Measurements from ENCODE around the gene OIT3.

Gene OIT3

DNA sequence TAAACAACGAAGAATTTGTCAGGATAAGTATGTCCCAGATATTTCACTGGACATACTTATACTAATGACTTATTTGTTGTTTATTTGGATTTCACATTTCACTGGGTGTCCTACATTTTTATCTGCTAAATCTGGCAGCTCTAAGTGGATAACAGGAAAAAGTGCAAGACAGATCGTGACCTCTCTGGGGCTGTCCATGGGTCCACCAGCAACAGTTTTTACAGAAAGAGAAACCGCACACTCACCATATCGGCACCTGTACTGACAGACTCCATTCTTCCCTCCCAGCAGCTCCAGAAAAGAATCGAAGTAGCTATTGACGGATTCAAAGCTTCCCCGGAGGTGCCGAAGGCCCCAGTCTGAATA lies 60.7 kb downstream of the OIT3 start:
- H3K4me1 ChIP-seq (ENCODE audit: control insufficient read depth, low read depth, low read length): peaks cover 19% of the 10 kb centered on the region
- no peak overlapping the region for H3K27ac ChIP-seq (ENCODE audit: low read length)
- H3K9me3 ChIP-seq (ENCODE audit: control insufficient read depth, low read depth, low read length): no peaks in the 10 kb centered on the region
- no peaks in the 10 kb centered on the region for H3K36me3 ChIP-seq (ENCODE audit: control insufficient read depth, low read depth, low read length)
- no peaks in the 10 kb centered on the region for H3K27me3 ChIP-seq (ENCODE audit: control insufficient read depth, insufficient read depth, low read length)
- H3K9ac ChIP-seq (ENCODE audit: low read length): no peak overlapping the region
- no peak overlapping the region for H3K4me3 ChIP-seq (ENCODE audit: low read length)

DNA sequence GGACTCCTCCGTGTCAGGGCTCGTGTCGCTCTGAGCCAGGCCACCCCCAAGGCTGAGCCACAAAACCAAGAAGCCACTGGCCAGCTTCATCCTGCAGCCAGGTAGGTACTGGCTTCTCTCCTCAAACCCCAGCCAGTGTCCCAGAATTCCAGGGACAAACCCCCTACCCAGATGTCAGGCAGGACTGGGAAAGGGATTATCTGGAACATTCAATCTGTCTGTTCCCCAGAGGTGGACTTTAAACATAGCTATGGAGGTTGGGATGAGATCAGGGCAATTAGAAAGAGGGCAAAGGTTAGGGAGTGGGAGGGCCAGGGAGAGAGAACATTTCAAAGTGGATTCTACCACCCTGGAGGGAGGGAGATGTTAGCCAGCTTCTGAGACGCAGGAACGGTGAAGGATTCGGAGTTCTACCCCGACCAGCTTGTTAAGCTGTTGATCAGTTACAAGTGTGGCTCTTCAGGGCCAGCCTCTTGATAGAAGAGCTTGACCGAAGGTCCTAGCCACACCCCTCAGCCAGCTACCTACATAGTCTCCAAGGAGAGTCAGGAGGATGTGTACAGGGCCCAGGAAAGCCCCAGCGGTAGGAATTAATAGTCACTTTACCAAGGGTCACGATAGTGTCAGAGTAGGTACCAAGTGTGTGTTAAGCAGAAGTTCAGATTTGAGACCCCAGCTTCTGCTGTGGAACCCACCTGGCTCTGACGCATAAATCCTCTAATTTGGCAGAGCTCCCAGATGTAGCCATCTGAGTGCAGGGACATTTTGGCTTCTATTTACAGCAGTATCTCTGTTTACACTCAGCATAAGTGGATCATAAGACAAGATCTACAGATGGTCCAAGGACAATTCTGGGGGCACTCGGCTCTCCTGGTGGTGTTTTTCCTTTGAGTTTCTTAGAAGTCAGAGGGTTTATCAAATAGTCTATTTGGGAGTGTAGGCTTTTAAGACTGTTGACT lies 61.3 kb downstream of the OIT3 start, which contains the start of gene PLA2G12B:
Gene PLA2G12B, minus strand, starts transcription at position 211 of the 959 bp plus-strand sequence. Its CDS starts 121 bp downstream, at position 90.
- no peak within 1 kb of the TSS for H3K4me3 ChIP-seq (ENCODE audit: low read length)

DNA sequence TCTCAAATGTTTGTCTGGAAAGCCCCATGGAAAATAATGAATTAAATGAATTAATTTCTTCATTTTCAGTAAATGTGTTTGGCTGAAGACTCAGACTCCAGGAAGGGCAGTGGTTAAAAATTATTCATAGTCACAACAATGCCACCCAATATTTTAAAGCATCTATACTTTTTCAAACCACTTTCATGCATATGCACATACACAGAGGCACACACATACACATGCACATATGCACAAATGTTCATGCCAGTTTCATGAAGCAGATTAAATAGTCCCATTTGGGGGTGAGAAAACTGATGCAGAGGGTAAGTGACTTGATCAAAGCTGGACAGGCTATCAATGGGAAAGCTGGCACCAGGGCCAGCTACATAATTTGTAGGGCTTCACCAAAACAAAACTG lies 62.5 kb downstream of the OIT3 start:
- Histone ChIP-seq H3K27me3 (ENCODE audit: control insufficient read depth, insufficient read depth, low read length) (no peaks in the 10 kb centered on the region), H3K36me3 (ENCODE audit: control insufficient read depth, low read depth, low read length) (no peaks in the 10 kb centered on the region), H3K9me3 (ENCODE audit: control insufficient read depth, low read depth, low read length) (no peaks in the 10 kb centered on the region), H3K4me1 (ENCODE audit: control insufficient read depth, low read depth, low read length) (peaks cover 19% of the 10 kb centered on the region), H3K27ac (ENCODE audit: low read length) (no peak overlapping the region), H3K4me3 (ENCODE audit: low read length) (no peak overlapping the region), H3K9ac (ENCODE audit: low read length) (no peak overlapping the region)

More for the DNA sequence above, 61.3 kb downstream of the OIT3 start, which contains the start of gene PLA2G12B:
- H3K9ac ChIP-seq (ENCODE audit: low read length): no peak within 1 kb of the TSS
- H3K27me3 ChIP-seq (ENCODE audit: control insufficient read depth, insufficient read depth, low read length): no peaks in the 10 kb centered on the region
- no peaks in the 10 kb centered on the region for H3K9me3 ChIP-seq (ENCODE audit: control insufficient read depth, low read depth, low read length)
- peaks cover 19% of the 10 kb centered on the region for H3K4me1 ChIP-seq (ENCODE audit: control insufficient read depth, low read depth, low read length)
- no peaks in the 10 kb centered on the region for H3K36me3 ChIP-seq (ENCODE audit: control insufficient read depth, low read depth, low read length)
- no peak within 1 kb of the TSS for H3K27ac ChIP-seq (ENCODE audit: low read length)

DNA sequence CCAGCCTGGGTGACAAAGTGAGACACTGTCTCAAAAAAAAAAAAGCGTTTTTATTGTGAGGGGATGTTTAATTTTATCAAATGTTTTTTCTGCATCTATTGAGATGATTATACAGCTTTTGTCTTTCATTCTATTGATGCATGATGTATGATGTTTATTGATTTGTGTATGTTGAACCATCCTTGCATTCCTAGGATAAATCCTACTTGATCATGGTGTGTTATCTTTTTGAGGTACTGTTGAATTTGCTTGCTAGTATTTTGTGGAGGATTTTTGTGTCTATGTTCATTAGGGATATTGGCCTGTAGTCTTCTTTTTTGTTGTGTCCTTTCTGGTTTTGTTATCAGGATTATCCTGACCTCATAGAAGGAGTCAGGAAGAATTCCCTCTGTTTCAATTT lies 83.3 kb downstream of the OIT3 start:
- Histone ChIP-seq H3K9ac (ENCODE audit: low read length) (no peak overlapping the region), H3K9me3 (ENCODE audit: control insufficient read depth, low read depth, low read length) (peaks cover 7% of the 10 kb centered on the region), H3K36me3 (ENCODE audit: control insufficient read depth, low read depth, low read length) (no peaks in the 10 kb centered on the region), H3K27ac (ENCODE audit: low read length) (no peak overlapping the region), H3K27me3 (ENCODE audit: control insufficient read depth, insufficient read depth, low read length) (no peaks in the 10 kb centered on the region), H3K4me3 (ENCODE audit: low read length) (no peak overlapping the region), H3K4me1 (ENCODE audit: control insufficient read depth, low read depth, low read length) (no peaks in the 10 kb centered on the region)

DNA sequence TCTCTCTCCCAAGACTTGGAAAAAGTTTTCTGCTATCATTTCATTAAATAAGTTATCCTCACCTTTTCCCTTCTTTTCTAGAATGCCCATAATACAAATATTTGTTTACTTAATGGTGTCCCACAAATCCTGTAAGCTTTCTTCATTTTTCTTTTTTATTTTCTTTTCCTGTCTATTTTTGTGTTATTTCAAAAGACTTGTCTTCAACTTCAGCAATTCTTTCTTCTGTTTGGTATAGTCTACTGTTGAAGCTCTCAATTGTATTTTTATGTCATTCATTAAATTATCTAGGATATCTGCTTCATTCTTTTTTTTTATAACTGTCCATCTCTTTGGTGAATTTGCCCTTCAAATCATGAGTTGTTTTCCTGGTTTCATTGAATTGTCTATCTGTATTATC lies 86.2 kb downstream of the OIT3 start:
- no peak overlapping the region for H3K27ac ChIP-seq (ENCODE audit: low read length)
- peaks cover 7% of the 10 kb centered on the region for H3K9me3 ChIP-seq (ENCODE audit: control insufficient read depth, low read depth, low read length)
- no peak overlapping the region for H3K9ac ChIP-seq (ENCODE audit: low read length)
- H3K27me3 ChIP-seq (ENCODE audit: control insufficient read depth, insufficient read depth, low read length): no peaks in the 10 kb centered on the region
- no peaks in the 10 kb centered on the region for H3K36me3 ChIP-seq (ENCODE audit: control insufficient read depth, low read depth, low read length)
- H3K4me1 ChIP-seq (ENCODE audit: control insufficient read depth, low read depth, low read length): no peaks in the 10 kb centered on the region
- H3K4me3 ChIP-seq (ENCODE audit: low read length): no peak overlapping the region

DNA sequence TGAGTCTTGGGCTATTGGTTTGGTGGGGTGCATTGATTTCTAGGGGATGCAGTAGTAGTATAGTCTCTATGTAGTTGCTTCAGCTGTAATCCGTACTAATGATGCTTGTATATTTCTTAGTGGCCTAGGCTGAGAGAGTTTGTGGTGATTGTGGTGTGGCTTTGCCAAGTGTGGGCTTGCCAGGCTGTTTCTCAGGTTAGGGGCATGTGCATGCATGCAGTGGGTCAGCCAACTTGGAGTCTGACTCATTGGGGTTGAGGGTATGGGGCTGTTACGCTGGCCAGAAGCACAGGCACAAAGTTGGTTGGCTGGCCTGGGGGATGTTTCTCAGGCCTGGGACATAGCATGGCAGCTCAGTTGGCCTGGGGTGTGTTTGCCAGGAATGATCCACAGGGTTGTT lies 86.8 kb downstream of the OIT3 start:
- Histone ChIP-seq H3K9me3 (ENCODE audit: control insufficient read depth, low read depth, low read length) (peaks cover 7% of the 10 kb centered on the region), H3K36me3 (ENCODE audit: control insufficient read depth, low read depth, low read length) (no peaks in the 10 kb centered on the region), H3K27me3 (ENCODE audit: control insufficient read depth, insufficient read depth, low read length) (no peaks in the 10 kb centered on the region), H3K4me1 (ENCODE audit: control insufficient read depth, low read depth, low read length) (no peaks in the 10 kb centered on the region), H3K4me3 (ENCODE audit: low read length) (no peak overlapping the region), H3K27ac (ENCODE audit: low read length) (no peak overlapping the region), H3K9ac (ENCODE audit: low read length) (no peak overlapping the region)

DNA sequence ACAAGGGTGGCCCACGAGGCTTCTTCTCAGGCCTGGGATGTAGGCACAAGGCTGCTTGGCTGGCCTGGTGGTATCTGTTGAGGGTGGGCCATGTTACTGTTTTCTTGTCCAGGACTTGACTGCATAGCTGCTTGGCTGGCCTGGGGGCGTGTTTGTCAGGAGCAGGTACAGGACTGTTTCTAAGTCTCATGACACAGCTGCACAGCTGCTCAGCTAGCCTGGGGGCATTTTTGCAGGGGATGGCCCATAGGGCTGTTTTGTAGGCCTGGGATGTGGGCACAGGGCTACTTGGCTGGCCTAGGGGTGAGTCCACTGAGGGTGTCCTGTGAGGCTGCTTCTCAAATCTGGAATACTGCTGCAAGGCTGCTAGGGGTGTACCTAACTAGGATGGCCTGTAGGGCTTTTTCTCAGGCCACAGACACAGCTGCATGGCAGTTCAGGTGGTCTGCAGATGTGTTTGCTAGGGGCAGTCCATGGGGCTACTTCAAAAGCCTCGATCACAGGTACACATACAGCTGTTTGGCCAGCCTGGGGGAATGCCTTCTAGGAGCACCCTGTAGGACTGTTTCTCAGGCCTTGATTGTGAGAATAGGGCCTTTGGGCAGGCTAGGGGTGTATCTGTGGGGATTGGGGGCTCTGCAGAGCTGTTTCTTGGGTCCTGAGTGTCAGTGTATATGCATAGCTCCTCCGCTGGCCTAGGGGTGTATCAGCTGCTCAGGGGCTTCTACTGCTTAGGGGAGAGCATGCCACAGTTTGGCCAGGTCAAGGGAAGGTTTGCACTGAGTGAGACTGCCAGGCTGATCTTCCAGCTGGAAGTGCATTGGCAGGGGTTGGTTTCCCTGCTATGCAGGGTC lies 87.7 kb downstream of the OIT3 start:
- no peak overlapping the region for H3K27ac ChIP-seq (ENCODE audit: low read length)
- no peaks in the 10 kb centered on the region for H3K4me1 ChIP-seq (ENCODE audit: control insufficient read depth, low read depth, low read length)
- no peaks in the 10 kb centered on the region for H3K36me3 ChIP-seq (ENCODE audit: control insufficient read depth, low read depth, low read length)
- H3K27me3 ChIP-seq (ENCODE audit: control insufficient read depth, insufficient read depth, low read length): no peaks in the 10 kb centered on the region
- H3K9me3 ChIP-seq (ENCODE audit: control insufficient read depth, low read depth, low read length): peaks cover 7% of the 10 kb centered on the region
- H3K4me3 ChIP-seq (ENCODE audit: low read length): no peak overlapping the region
- H3K9ac ChIP-seq (ENCODE audit: low read length): no peak overlapping the region

DNA sequence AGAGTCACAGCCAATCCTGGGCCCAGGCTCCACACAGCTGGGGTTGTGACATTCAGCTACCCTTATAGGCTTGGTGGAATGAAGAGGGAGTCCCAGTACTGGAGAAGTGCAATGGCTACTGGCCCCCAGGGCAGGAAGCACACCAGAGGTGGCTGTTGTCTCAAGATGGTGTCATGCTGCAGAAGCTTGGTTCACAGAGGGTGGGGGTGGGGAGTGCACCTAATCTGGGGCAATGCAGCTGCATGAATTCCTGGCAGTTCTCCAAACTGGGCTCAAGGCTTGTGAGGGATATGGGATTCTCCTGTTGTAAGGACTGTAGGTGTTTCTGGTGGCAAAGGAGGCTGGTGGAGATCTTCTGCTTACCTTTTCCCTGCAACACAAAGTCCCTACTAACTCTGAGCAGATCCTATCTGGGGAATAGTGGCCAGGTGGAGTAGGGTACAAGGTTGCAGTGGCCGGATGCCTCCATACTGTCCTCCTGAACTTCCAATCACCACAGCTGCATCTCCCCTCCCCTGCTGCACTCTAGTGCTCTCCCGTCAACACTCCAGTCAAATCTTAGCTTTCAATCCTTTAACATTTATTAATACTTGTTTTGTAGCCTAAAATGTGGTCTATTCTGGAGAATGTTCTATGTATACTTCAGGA lies 88.5 kb downstream of the OIT3 start:
- H3K36me3 ChIP-seq (ENCODE audit: control insufficient read depth, low read depth, low read length): no peaks in the 10 kb centered on the region
- no peaks in the 10 kb centered on the region for H3K4me1 ChIP-seq (ENCODE audit: control insufficient read depth, low read depth, low read length)
- no peak overlapping the region for H3K27ac ChIP-seq (ENCODE audit: low read length)

More for the DNA sequence above, 88.5 kb downstream of the OIT3 start:
- Histone ChIP-seq H3K9ac (ENCODE audit: low read length) (no peak overlapping the region), H3K27me3 (ENCODE audit: control insufficient read depth, insufficient read depth, low read length) (no peaks in the 10 kb centered on the region), H3K9me3 (ENCODE audit: control insufficient read depth, low read depth, low read length) (peaks cover 7% of the 10 kb centered on the region), H3K4me3 (ENCODE audit: low read length) (no peak overlapping the region)
